SJSA1 (cell line): ENCODE measurements around the gene NEFH. TPM values are rescaled to one million over a fixed set of nuclear protein-coding genes. Genes with fewer than 3 reads are reported as not detected.

Experiments
- DNase-seq, 2 experiments: peaks; one replicate each; pipeline ENCODE4 v3.0.0-alpha.2; 2015 to 2020; ENCODE audit warnings: low spot score in 2 of 2, low read depth in 1 of 2
- H3K27ac ChIP-seq: fragments of 250-450 bp; sonication (Bioruptor Pico); 2 replicates; pipeline ENCODE4 v1.5.1; 2020; ENCODE audit warnings: mild to moderate bottlenecking, moderate library complexity
- H3K27me3 ChIP-seq: fragments of 250-450 bp; sonication (Bioruptor Pico); replicated peaks from 2 replicates; pipeline ENCODE4 v1.5.1; 2020; ENCODE audit warnings: mild to moderate bottlenecking, moderate library complexity
- H3K36me3 ChIP-seq: fragments of 250-450 bp; sonication (Bioruptor Pico); 2 replicates; pipeline ENCODE4 v1.5.1; 2020; ENCODE audit warnings: mild to moderate bottlenecking
- H3K4me1 ChIP-seq: fragments of 250-450 bp; sonication (Bioruptor Pico); replicated peaks from 2 replicates; pipeline ENCODE4 v1.6.1; 2021; ENCODE audit warnings: mild to moderate bottlenecking
- H3K4me3 ChIP-seq: fragments of 250-450 bp; sonication (Bioruptor Pico); 2 replicates; pipeline ENCODE4 v1.5.1; 2020; ENCODE audit warnings: mild to moderate bottlenecking
- H3K9me3 ChIP-seq: fragments of 250-450 bp; sonication (Bioruptor Pico); replicated peaks from 2 replicates; pipeline ENCODE4 v1.5.1; 2020; ENCODE audit warnings: mild to moderate bottlenecking
- total RNA-seq: library from RNA; depleted of rRNA; stranded (reverse); fragments of >200 nt; shearing (Covaris generic); gene quantifications from 2 replicates; pipeline ENCODE4 v1.2.3, GENCODE V29; 2014

The NEFH gene
- total RNA-seq, 1 experiment from 2014 or later, result not detected

DNA sequence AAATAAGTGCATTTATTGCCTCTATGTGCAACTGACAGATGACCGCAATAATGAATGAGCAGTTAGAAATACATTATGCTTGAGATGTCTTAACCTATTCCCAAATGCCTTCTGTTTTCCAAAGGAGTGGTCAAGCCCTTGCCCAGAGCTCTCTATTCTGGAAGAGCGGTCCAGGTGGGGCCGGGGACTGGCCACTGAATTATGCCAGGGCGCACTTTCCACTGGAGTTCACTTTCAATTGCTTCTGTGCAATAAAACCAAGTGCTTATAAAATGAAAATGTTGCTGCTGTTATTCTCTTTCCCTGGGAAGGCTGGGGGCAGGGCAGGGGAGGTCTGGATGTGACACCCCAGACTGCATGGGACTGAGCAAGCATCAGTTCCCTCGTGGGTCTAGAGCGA lies 11.0 kb downstream of the NEFH start:
- DNase-seq, result no peak
- Histone ChIP-seq H3K36me3 (no peaks in the 10 kb centered on the region), H3K9me3 (peaks cover 7% of the 10 kb centered on the region; the same call in 1 of the 2 replicates), H3K4me1 (no peaks in the 10 kb centered on the region), H3K27me3 (no peaks in the 10 kb centered on the region), H3K4me3 (no peak overlapping the region), H3K27ac (no peak overlapping the region)

DNA sequence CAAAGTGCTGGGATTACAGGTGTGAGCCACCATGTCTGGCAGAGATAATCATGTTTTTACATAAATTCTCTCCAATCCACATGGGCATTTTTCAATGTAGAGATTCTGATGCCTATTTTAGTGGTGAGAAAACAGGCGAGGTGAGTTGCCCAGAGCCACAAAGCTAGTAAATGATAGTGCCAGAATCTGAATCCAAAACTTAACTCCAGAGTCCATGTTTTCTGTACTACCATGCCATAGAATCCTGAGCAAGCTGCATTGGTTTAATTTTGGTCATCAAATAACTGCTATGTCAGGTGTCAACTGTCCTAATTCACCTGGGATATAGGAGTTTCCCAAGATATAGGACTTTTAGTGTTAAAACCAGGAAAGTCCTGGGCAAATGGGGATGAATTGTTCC lies 13.6 kb downstream of the NEFH start:
- no peaks in the 10 kb centered on the region for H3K4me1 ChIP-seq
- peaks cover 7% of the 10 kb centered on the region; the same call in 1 of the 2 replicates for H3K9me3 ChIP-seq
- DNase-seq, result no peak
- H3K36me3 ChIP-seq, result no peaks in the 10 kb centered on the region
- no peaks in the 10 kb centered on the region for H3K27me3 ChIP-seq
- no peak overlapping the region for H3K27ac ChIP-seq
- no peak overlapping the region for H3K4me3 ChIP-seq

DNA sequence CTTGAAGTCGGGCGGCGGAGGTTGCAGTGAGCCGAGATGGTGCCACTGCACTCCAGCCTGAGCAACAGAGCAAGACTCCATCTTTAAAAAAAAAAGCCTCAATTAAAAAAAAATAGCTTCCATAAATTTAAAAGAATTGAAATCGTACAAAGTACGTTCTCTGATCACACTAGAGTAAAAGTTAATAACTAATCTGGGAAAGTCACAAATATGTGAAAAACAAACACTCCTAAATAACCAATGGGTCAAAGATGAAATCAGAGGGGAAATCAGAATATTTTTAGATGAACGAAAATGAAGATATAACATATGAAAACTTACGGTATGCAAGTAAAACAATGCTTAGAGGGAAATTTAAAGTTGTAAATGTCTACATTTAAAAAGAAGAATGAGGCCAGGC lies 19.8 kb downstream of the NEFH start:
- Histone ChIP-seq H3K27me3 (no peaks in the 10 kb centered on the region), H3K9me3 (peaks cover 3% of the 10 kb centered on the region; the same call in 1 of the 2 replicates)

DNA sequence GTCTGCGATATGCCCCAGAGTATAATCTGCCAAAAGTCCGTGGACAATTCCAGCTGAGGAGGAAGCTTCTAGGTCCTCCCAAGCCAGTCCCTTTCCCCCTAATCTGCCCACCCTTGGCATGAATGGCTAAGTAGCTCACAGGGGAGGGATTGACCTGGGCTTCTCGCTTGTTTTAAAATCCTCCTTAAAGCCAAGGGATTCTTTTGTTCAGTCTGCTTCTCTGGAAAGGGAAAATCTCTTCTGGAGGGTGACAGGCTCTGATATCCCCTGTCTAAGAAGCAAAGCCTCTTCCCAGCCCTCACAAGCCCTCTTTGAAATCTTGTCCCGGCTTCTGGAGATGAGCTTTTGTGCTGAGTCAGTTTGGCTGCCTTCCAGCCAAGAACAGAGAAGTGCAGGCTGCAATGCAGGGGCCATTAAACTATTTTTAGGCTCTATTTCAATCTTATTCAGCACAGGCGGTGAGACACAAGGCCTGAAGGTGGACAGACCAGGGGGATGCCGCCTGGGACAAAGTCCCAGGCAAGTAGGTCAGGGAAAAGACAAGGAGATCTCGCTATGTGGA lies 23.9 kb downstream of the NEFH start:
- H3K4me3 ChIP-seq, result no peak overlapping the region
- no peaks in the 10 kb centered on the region for H3K9me3 ChIP-seq
- DNase-seq, result peak; percentile 46 to 55
- H3K27ac ChIP-seq, result no peak overlapping the region
- H3K36me3 ChIP-seq, result peaks cover 30% of the 10 kb centered on the region
- no peaks in the 10 kb centered on the region for H3K27me3 ChIP-seq
- no peaks in the 10 kb centered on the region; the same call in 1 of the 2 replicates for H3K4me1 ChIP-seq

More for the DNA sequence above, 19.8 kb downstream of the NEFH start:
- H3K4me1 ChIP-seq, result no peaks in the 10 kb centered on the region; the same call in 1 of the 2 replicates
- H3K4me3 ChIP-seq, result no peak overlapping the region
- DNase-seq, result no peak
- H3K36me3 ChIP-seq, result no peaks in the 10 kb centered on the region
- no peak overlapping the region for H3K27ac ChIP-seq

DNA sequence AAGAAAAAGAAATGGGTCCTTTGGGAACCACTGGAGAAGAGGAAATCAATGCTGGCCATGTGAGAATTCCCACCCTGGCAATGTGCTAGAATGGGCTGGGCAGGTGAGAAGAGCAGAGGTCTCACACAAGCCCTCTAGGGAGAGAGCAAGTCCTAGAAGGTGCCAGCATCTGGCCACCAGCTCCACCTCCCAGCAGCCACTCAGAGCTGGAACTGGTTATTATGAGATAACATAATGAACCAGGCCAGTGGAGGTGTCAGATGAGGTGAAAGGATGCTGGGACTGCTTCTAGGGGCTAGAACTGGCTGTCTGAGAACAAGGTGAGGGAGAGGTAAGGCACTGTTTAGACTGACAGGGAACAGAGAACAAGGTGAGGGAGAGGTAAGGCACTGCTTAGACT lies 29.3 kb downstream of the NEFH start:
- Histone ChIP-seq H3K27me3 (no peaks in the 10 kb centered on the region), H3K4me1 (no peaks in the 10 kb centered on the region; the same call in 1 of the 2 replicates), H3K9me3 (no peaks in the 10 kb centered on the region), H3K36me3 (peaks cover 60% of the 10 kb centered on the region), H3K27ac (no peak overlapping the region), H3K4me3 (no peak overlapping the region)
- no peak for DNase-seq

DNA sequence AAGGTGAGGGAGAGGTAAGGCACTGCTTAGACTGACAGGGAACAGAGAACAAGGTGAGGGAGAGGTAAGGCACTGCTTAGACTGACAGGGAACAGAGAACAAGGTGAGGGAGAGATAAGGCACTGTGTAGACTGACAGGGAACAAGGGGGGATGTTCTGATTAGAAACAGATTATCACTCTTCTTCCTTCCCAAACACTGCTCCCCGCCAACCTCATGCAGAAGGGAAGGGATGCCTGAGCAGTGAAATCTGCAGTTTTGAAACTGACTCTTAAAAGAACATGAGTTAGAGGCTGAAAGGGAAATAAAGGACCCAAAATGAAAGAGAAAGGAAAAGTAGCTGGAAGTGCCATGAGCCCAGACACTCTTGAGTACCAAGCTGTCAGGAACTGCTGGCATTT lies 29.8 kb downstream of the NEFH start:
- H3K9me3 ChIP-seq, result no peaks in the 10 kb centered on the region
- H3K4me1 ChIP-seq, result no peaks in the 10 kb centered on the region
- no peaks in the 10 kb centered on the region for H3K27me3 ChIP-seq
- no peak for DNase-seq
- H3K36me3 ChIP-seq, result peaks cover 61% of the 10 kb centered on the region
- H3K27ac ChIP-seq, result no peak overlapping the region
- H3K4me3 ChIP-seq, result no peak overlapping the region

DNA sequence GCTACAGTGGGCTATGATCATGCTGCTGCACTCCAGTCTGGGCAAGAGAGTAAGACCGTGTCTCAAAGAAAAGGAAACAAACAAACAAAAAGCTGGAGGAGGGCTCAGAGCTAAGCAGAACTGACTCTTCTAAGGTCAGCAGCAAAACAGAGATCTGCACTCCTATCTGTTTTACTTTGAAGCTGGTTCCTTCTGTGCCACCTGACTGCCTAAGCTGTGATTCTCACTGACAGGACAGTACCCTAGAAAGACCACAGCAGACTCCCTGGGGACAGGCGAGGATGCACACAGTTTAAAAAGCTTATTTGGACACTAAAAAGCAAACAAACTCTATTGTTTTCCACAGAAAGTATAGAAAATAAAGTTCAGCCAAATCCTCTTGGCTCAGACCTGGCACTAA lies 30.5 kb downstream of the NEFH start:
- Histone ChIP-seq H3K27ac (no peak overlapping the region), H3K27me3 (no peaks in the 10 kb centered on the region), H3K4me3 (no peak overlapping the region), H3K9me3 (no peaks in the 10 kb centered on the region), H3K36me3 (peaks cover 63% of the 10 kb centered on the region), H3K4me1 (no peaks in the 10 kb centered on the region)
- DNase-seq, result no peak

DNA sequence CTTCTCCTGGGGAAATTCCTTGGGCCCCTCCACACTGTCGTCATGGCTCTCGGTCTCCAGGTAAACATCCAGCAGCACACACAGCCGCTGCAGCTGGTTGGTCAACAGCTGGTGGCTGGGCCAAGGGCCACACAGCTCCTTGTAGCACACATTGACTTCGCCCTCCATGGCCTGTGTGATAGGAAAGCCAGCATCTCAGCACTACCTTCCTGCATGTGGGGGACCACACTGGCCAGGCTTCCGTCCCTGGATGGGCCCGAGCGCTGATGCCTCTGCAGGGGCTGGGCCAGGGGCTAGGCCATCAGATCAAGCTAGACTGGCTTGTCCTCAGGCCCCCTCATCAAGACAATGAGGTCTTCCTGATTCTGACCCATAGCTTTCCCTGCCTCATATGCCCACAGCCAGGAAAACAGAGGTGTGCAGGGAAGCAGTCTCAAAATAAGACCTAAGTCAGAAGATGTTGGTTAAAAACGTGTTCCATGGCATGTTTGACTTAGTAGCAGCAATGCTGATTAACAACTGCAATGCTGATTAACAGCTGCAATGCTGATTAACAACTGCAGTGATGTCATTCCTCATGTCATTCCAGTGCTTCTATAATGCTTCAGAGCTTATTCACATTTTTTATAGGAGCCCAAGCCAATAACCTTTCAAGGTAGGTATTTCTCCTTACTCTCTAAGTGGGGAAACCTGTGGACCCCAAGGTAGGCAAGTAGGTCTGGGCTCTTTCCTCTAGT lies 31.3 kb downstream of the NEFH start:
- Histone ChIP-seq H3K27ac (no peak overlapping the region), H3K4me1 (no peaks in the 10 kb centered on the region), H3K9me3 (no peaks in the 10 kb centered on the region), H3K36me3 (peaks cover 65% of the 10 kb centered on the region), H3K4me3 (no peak overlapping the region), H3K27me3 (no peaks in the 10 kb centered on the region)
- no peak for DNase-seq

DNA sequence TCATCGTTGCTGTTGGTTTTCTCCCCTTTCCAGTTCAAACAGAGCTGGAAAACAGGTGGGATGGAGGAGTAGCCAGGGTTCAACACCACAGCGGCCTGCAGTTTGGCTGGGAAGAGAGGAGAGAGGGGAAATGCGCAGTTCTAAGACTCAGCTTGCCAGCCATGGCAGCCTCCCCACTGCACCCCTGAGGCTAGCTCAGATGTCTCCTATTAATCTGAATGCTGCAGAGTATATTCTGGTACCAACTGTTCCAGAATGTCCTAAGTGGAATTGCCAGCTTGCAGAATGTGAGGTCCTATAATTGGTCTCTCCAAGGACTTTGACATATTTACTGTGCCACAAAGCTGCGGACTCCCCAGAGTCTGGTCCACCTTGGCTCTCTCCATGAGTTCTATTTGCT lies 32.0 kb downstream of the NEFH start:
- H3K4me3 ChIP-seq, result no peak overlapping the region
- no peaks in the 10 kb centered on the region for H3K4me1 ChIP-seq
- no peak overlapping the region for H3K27ac ChIP-seq
- H3K36me3 ChIP-seq, result peaks cover 66% of the 10 kb centered on the region
- no peaks in the 10 kb centered on the region for H3K9me3 ChIP-seq
- no peaks in the 10 kb centered on the region for H3K27me3 ChIP-seq
- no peak for DNase-seq

DNA sequence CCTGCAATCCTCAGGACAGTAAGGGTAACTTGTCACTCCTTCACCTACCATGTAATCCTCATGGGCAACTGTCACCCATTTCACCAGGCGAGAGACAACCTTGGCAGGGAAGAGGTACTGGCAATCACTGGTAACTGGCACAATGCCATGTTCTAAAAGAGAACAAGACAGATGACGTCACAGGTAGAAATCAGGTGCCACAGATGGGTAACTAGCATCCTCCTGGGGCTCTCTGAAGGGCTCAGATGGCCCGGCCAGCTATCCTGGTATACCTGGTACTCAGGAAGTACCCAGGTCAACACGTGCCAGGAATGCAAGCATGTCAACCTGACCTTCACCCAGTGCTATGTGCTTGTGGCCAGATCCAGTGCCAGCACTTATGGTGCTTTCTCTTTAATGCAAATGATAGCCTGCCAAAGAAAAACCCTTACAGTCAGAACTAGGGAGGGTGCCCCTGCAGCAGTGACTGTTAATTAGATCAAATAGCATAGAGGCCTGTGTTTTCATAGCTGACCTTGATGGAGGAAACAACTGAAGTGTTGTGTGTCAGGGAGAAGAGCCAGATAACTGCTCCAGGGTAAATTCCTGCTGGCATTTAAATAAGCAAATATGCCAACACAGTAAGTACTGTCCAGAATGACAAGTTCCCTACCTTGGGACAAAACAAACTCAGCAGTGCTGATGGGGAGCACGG lies 37.3 kb downstream of the NEFH start:
- Histone ChIP-seq H3K36me3 (peaks cover 72% of the 10 kb centered on the region), H3K4me1 (no peaks in the 10 kb centered on the region), H3K27me3 (no peaks in the 10 kb centered on the region), H3K9me3 (no peaks in the 10 kb centered on the region), H3K27ac (no peak overlapping the region), H3K4me3 (no peak overlapping the region)
- DNase-seq, result no peak

DNA sequence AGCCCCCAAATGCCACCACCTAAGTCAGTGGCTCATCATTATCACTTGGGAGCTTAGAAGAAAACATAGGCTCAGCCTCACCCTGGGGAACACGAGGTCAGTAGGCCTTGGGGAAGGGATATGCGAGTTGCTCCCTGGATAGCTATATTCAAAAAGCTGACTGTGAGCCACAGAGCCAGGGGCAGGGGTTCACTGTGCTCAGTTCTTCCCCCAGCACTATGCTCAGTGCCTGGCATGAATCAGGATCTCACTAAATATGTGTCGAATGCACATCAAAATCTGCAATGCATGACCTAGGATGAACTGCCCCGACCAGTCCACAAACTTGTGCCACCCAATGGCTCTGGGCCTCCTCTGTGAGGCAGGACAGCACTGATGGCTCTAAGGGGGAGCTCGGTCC lies 38.4 kb downstream of the NEFH start:
- Histone ChIP-seq H3K27me3 (no peaks in the 10 kb centered on the region), H3K36me3 (peaks cover 72% of the 10 kb centered on the region), H3K4me1 (no peaks in the 10 kb centered on the region), H3K27ac (no peak overlapping the region), H3K4me3 (no peak overlapping the region), H3K9me3 (no peaks in the 10 kb centered on the region)
- no peak for DNase-seq

DNA sequence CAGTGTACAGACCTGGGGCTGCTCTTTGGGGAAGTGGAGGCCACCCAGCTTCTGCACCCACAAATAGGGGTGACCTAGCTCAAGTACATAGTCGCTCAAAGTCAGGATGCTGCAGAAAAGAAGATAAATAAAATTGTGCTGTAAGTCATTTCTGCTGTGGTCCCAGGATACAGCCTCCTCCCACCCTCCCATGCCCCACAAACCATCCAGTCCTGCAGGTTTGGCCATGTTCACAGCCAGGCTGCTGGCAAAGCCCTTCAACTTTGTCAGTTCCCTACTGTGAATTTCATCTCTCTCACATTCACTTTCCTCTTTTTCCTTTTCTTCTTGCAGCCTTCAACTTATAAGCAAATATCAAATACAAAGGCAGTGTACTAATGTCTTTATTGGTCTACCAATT lies 40.0 kb downstream of the NEFH start:
- Histone ChIP-seq H3K27me3 (no peaks in the 10 kb centered on the region), H3K4me3 (no peak overlapping the region), H3K9me3 (no peaks in the 10 kb centered on the region), H3K27ac (no peak overlapping the region), H3K4me1 (no peaks in the 10 kb centered on the region), H3K36me3 (peaks cover 85% of the 10 kb centered on the region)
- no peak for DNase-seq

DNA sequence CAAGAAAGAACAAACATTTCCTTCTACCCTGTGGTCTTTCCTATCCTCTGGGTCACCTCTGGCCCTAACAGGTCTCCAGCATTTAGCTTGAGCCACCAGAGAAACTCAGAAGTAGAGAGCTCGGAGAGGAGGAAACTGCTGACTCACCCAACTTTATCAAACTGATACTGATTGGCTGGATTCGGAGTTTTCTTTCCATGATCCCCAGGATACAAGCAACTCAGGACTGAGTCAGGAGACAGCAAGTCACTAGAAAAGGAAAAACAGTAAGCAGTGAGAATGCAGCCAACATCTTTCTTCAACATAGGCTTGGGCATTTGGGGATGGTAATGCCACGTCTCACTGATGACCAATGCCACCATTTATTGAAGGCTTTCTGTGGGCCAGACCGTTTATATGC lies 40.8 kb downstream of the NEFH start:
- H3K4me1 ChIP-seq, result no peaks in the 10 kb centered on the region
- no peaks in the 10 kb centered on the region for H3K9me3 ChIP-seq
- H3K27ac ChIP-seq, result no peak overlapping the region
- DNase-seq, result no peak
- peaks cover 88% of the 10 kb centered on the region for H3K36me3 ChIP-seq
- H3K27me3 ChIP-seq, result no peaks in the 10 kb centered on the region
- H3K4me3 ChIP-seq, result no peak overlapping the region

DNA sequence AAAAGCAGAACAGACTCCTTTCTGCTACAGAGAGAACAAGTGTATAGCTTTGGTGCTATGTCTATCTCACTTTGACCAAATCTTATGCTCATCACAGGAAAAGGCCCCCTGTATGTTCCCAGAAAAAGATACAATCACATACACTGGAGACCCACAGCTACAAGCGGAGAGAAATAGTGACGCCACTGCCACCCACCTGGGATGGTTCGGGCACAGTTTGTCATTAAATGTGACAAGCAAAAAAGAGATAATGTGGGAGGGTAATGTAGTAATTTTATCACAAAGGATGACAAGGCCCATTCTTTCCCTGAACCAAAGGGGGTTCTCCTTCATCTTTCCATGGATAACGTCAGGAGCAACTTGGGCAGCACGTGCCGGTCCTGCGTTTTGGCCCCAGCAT lies 41.5 kb downstream of the NEFH start:
- peaks cover 89% of the 10 kb centered on the region for H3K36me3 ChIP-seq
- no peaks in the 10 kb centered on the region for H3K27me3 ChIP-seq
- no peaks in the 10 kb centered on the region for H3K9me3 ChIP-seq
- H3K27ac ChIP-seq, result no peak overlapping the region
- H3K4me3 ChIP-seq, result no peak overlapping the region
- DNase-seq, result no peak
- no peaks in the 10 kb centered on the region for H3K4me1 ChIP-seq
